NCI-H1092 treated with DMSO at 0.1 percent for 48 hours (cell line): Measurements from ENCODE around the gene KIF16B.

Experiments used
- DNase-seq: peaks from one replicate; lab custom pipeline; 2025; lab: John Stamatoyannopoulos, UW

KIF16B gene

GRCh38 chr20:16360668-16361067, 212.6 kb downstream of the KIF16B start:
- no peak for DNase-seq

GRCh38 chr20:16353417-16353781, 219.8 kb downstream of the KIF16B start:
- DNase-seq, result no peak

DNA sequence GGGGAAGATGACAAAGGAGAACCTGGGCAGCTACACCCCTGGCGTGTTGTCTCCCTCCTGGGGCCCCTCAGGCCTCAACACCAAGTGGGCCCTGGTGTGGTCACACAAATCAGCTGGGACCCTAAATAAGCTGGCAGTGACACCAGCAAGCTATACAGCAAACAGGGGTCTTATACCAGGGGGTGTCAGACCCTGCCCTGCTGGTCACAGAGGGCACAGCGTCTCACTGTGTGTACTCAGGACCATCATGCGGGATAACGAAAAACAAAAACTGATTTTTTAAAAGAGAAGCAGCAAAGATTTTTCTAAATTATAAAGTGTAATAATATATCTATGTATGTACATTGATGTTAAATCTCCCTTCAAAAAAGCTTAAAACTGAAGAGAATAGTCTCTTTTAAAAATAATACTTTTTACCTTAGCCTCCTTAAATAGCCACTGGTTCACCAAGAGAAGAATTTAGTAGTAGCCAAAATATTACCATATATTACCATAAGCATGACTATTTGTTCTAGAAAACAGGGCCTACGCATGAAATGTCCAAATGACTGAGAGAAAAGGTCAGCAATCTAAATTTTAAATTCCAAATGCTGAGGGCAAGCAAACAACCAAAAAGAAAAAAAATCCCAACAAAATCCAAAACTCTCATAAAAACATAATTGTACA, 220.4 kb downstream of the KIF16B start:
- DNase-seq, result no peak

- DNase-seq, result no peak
Measured at GRCh38 chr20:16352321-16352720, 220.9 kb downstream of the KIF16B start.

DNA sequence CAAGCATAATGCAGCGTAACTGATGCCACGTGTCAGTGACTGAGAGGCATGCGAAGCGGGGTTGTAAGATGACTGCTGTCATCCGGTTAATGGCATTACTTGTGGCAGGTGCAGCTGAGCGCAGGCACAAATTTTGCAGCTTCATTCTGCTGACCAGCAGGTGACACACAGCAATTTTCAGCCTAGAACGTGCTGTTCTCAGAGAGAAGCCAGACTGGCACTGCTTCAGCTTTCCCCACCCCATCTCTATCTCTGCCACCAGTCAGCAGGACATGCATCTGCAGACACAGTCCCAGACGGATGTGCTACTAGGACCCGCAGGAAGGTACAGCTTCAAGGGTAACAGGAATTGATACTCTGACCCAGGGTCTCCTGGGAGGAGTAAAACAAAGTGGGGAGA, 221.8 kb downstream of the KIF16B start:
- no peak for DNase-seq

DNA sequence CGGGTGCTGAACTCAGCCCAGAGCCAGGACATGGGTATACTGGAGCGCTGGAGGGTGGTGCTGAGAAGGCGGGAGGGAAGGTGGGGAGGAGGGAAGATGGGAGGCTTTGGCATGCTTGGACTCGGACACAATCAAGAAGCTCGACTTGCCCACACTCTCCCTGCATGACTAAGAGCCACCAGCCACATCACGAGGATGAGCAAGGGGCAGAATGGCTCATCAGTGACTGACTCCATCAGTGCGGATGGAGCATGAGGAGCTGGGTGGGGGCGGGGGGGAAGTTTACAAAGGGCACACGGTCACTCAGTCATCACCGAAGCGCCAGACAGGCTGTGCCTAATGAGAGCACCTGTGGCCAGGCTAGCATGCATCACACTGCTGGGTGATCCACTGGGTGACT, 222.8 kb downstream of the KIF16B start:
- no peak for DNase-seq

- no peak for DNase-seq
Measured at GRCh38 chr20:16349523-16350260, 223.6 kb downstream of the KIF16B start.

GRCh38 chr20:16346956-16347355, 226.3 kb downstream of the KIF16B start:
- DNase-seq, result no peak

DNA sequence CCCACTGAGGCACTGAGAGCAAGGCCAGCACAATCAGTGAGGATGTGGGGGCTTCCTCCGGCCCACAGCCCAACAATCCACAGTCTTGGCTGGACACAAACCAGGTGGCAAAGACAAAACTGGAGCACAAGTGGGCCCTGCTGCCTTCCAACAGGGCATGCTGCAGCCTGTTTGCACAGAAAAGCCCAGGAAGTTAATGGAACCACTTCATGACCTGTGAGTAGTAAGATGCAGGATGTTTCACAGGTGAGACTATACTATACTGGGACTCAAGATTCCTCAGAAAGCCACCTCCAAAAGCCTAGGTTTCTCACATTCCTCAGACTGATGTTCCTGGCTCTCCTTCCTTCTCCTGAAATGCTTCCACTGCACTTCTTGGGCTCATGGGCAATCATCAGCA, 235.5 kb downstream of the KIF16B start:
- DNase-seq, result no peak

DNA sequence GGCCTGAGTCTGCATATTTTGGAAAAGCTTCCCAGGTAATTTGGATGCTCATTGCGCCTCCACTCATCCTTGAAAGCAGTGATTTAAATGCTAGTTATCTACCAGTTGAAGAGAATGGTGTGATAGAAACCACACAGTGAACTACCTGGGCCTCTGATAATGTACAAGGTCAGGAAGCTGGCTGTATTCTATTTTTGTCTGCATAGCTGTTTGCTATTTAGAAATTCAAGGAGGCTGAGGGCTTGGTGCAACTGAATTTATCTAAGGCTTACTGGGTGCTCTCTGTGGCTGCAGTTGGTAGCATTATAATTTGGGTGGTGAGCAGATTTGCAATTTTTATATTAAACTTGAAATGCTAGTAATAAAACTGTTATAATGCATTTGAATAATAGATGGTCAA, 245.6 kb downstream of the KIF16B start:
- no peak for DNase-seq

DNA sequence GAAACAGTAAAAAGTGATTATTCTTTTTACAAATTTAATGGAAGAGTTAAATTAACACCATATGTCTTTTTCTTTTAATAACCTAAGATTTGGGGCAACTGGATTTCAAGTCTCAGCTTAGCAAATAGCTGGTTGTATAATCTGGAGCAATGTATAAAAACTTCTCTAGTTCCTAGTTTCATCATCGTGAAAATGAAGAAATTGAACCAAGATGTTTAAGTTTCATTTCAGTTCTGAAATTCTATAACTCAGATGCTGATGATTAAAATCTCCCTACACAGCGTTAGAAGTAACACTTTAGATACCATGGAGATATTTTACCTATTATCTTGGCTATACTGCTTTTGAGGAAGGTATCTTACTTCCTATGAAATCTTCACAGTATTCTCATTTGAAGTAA, 252.0 kb downstream of the KIF16B start:
- DNase-seq, result no peak

- DNase-seq, result no peak
Measured at GRCh38 chr20:16317445-16318362, 255.5 kb downstream of the KIF16B start.

- no peak for DNase-seq
Measured at GRCh38 chr20:16316513-16316912, 256.7 kb downstream of the KIF16B start.

- DNase-seq, result no peak
Measured at GRCh38 chr20:16314748-16315159, 258.5 kb downstream of the KIF16B start.

- no peak for DNase-seq
Measured at GRCh38 chr20:16314320-16314719, 258.9 kb downstream of the KIF16B start.

DNA sequence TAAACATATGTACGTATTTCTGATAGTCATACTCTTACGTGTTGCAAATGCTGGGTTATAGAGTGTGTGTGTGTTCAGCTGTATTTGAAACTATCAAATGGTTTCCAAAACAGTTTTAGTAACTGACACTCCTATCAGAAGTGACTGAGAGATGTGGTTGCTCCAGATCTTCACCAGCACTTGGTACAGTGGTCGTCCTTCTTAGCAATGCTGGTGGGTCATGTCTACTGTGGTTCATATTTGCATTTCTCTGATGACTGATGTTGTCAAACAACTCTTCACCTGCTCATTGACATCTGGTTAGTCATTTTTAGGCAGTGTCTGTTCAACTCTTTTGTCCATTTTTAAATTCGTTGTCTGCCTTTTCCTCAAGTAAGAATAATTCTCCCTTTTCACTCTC, 259.3 kb downstream of the KIF16B start:
- no peak for DNase-seq

GRCh38 chr20:16312998-16313397, 260.2 kb downstream of the KIF16B start:
- no peak for DNase-seq

- DNase-seq, result no peak
Measured at GRCh38 chr20:16311756-16312155, 261.5 kb downstream of the KIF16B start.

GRCh38 chr20:16308754-16309153, 264.5 kb downstream of the KIF16B start:
- no peak for DNase-seq

- DNase-seq, result no peak
Measured at GRCh38 chr20:16302818-16303217, 270.4 kb downstream of the KIF16B start.

DNA sequence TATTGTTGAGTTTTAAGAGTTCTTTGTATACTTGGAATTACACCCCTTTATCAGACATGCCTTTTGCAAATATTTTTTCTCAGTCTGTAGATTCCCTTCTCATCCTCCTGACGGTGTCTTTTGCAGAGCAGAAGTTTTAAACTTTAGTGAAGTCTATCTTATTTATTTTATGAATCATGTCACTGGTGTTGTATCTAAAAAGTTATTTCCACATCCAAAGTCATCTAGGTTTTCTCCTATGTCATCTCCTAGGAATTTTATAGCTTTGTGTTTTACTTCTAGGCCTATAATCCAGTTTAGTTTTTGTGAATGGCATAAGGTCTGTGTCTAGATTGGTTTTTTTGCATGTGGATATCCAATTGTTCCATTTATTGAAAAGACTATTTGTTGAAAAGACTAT, 271.3 kb downstream of the KIF16B start:
- no peak for DNase-seq

GRCh38 chr20:16299897-16300296, 273.4 kb downstream of the KIF16B start:
- DNase-seq, result no peak

DNA sequence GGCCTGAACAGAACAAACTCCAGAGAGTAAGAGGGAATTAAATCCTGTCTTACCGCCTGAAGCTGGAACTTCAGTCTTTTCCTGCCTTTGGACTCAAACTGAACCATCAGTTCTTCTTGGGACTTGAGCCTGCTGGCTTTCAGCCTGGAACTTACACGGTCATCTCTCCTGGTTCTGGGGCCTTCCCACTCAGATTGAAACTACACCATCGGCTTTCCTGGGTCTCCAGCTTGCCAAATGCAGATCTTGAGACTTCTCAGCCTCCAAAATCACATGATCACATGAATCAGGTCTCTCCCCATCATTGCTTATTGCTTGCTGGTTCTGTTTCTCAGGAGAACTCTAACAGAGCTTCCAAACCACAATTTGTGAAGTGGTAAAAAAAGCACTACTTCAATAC, 276.3 kb downstream of the KIF16B start:
- no peak for DNase-seq
